ENCODE measurements around the gene GATA5. TPM values are rescaled to one million over a fixed set of nuclear protein-coding genes. Genes with fewer than 3 reads are reported as not detected.

The GATA5 gene
- total and polyA plus RNA-seq, 2 donors from 2014 or later, result 1.0 to 6.9 TPM

DNA sequence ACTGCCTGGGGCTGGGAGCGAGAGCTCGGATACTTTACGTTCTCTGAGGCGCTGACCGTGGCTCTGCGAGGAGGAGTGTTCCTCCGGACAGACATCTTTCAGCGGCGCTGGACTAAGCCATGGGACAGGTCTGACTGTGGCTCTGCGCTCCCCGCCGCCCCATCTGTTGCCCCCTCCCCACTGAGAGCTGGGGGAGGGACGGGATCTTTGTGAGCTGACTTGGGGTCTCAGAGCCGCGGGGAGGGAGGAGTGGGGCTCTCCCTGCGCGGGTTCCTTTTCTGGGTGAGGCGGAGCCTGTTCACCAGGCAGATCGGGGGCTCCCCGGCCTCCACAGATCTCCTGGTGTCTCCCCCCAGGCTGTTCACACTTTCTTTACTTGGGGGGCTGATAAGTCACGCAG, 11.3 kb upstream of the GATA5 start:
- no peaks in the 10 kb centered on the region for H3K9me3 ChIP-seq (ENCODE audit: control insufficient read depth in 2 of 3, insufficient read depth in 1 of 3, low read length in 3 of 3)
- peaks cover 4% of the 10 kb centered on the region for H3K27me3 ChIP-seq (ENCODE audit: control insufficient read depth, insufficient read depth, low read length)
- peaks cover 0 to 8% (median 0%) of the 10 kb centered on the region in 3 donors for H3K4me1 ChIP-seq (ENCODE audit: control insufficient read depth in 2 of 3, insufficient read depth in 2 of 3, low read depth in 1 of 3, low read length in 3 of 3)
- H3K27ac ChIP-seq (ENCODE audit: low read depth in 2 of 2, low read length in 2 of 2), result no peak overlapping the region
- DNase-seq (no peak), FAIRE-seq (no peak)
- no peak overlapping the region for H3K4me3 ChIP-seq (ENCODE audit: low read length in 3 of 3)
- TF ChIP-seq, protein P1, sequence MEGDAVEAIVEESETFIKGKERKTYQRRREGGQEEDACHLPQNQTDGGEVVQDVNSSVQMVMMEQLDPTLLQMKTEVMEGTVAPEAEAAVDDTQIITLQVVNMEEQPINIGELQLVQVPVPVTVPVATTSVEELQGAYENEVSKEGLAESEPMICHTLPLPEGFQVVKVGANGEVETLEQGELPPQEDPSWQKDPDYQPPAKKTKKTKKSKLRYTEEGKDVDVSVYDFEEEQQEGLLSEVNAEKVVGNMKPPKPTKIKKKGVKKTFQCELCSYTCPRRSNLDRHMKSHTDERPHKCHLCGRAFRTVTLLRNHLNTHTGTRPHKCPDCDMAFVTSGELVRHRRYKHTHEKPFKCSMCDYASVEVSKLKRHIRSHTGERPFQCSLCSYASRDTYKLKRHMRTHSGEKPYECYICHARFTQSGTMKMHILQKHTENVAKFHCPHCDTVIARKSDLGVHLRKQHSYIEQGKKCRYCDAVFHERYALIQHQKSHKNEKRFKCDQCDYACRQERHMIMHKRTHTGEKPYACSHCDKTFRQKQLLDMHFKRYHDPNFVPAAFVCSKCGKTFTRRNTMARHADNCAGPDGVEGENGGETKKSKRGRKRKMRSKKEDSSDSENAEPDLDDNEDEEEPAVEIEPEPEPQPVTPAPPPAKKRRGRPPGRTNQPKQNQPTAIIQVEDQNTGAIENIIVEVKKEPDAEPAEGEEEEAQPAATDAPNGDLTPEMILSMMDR (IDR thresholded peaks at IDR 0.05; ENCODE audit: borderline replicate concordance, extremely low read depth, insufficient read depth), result no peak
- intact Hi-C loops (cut with DNase I), result no loop called here
- no peak overlapping the region for H3K9ac ChIP-seq (ENCODE audit: low read length in 3 of 3)
- H3K36me3 ChIP-seq (ENCODE audit: control insufficient read depth in 2 of 3, insufficient read depth in 3 of 3, low read length in 3 of 3), result no peaks in the 10 kb centered on the region

DNA sequence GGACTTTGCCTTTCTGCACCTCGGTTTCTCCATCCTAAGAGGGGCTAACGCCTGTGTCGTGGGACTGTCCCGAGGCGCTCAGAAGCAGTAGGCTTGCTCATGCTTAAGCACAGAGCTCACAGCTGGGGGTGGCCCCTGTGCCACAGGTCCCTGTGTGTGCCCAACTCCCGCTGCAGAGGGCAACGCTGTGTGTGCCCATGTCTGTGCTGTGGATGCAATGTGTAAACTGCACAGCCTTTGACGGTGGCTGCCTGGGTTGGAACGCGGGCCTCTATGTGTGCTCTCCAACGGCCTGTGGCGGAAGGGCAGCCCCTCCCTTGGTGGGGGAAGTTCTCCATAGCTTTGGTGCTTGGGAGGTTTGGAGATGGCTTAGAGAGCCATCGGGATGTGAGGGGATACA, 10.7 kb upstream of the GATA5 start:
- TF ChIP-seq, protein P1 (IDR thresholded peaks at IDR 0.05; ENCODE audit: borderline replicate concordance, extremely low read depth, insufficient read depth), result no peak
- Histone ChIP-seq H3K9me3 (ENCODE audit: control insufficient read depth in 2 of 3, insufficient read depth in 1 of 3, low read length in 3 of 3) (no peaks in the 10 kb centered on the region), H3K9ac (ENCODE audit: low read length in 3 of 3) (no peak overlapping the region), H3K4me1 (ENCODE audit: control insufficient read depth in 2 of 3, insufficient read depth in 2 of 3, low read depth in 1 of 3, low read length in 3 of 3) (peaks cover 0 to 8% (median 0%) of the 10 kb centered on the region in 3 donors), H3K27ac (ENCODE audit: low read depth in 2 of 2, low read length in 2 of 2) (no peak overlapping the region), H3K36me3 (ENCODE audit: control insufficient read depth in 2 of 3, insufficient read depth in 3 of 3, low read length in 3 of 3) (no peaks in the 10 kb centered on the region), H3K4me3 (ENCODE audit: low read length in 3 of 3) (no peak overlapping the region), H3K27me3 (ENCODE audit: control insufficient read depth, insufficient read depth, low read length) (peaks cover 4% of the 10 kb centered on the region)
- DNase-seq, result no peak
- FAIRE-seq, result no peak
- intact Hi-C loops (cut with DNase I), result no loop called here

DNA sequence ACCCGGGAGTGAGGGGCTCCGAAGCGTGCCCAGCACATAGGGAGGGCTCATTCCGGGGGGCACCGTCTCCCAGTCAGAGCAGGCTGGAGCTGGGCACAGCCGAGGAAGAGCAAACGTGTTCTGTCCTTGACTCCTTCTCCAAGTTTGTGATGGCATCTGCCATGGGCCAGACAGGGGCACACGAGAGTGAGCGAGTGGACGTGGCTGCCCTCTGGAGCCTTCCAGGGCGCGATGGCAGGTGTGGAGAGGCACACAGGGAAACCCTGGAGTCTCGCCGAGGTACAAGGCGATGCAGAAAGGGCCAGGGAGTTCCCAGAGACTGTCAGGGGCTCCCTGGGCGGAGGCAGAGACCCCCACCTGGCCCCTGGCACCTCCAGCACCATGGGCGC, 9.9 kb upstream of the GATA5 start:
- TF ChIP-seq, protein P1 (IDR thresholded peaks at IDR 0.05; ENCODE audit: borderline replicate concordance, extremely low read depth, insufficient read depth), result no peak
- H3K4me3 ChIP-seq (ENCODE audit: low read length in 3 of 3), result no peak overlapping the region
- no peak overlapping the region for H3K9ac ChIP-seq (ENCODE audit: low read length in 3 of 3)
- peaks cover 0 to 8% (median 0%) of the 10 kb centered on the region in 3 donors for H3K4me1 ChIP-seq (ENCODE audit: control insufficient read depth in 2 of 3, insufficient read depth in 2 of 3, low read depth in 1 of 3, low read length in 3 of 3)
- H3K27me3 ChIP-seq (ENCODE audit: control insufficient read depth, insufficient read depth, low read length), result peaks cover 4% of the 10 kb centered on the region
- no peak for DNase-seq
- FAIRE-seq, result no peak
- no peak overlapping the region for H3K27ac ChIP-seq (ENCODE audit: low read depth in 2 of 2, low read length in 2 of 2)
- no peaks in the 10 kb centered on the region for H3K9me3 ChIP-seq (ENCODE audit: control insufficient read depth in 2 of 3, insufficient read depth in 1 of 3, low read length in 3 of 3)
- intact Hi-C loops (cut with DNase I), result no loop called here
- no peaks in the 10 kb centered on the region for H3K36me3 ChIP-seq (ENCODE audit: control insufficient read depth in 2 of 3, insufficient read depth in 3 of 3, low read length in 3 of 3)

Data from kidney (tissue), 14 donors.